Left lung (tissue), 10 donors: Measurements from ENCODE around the gene FANCM. TPM values are rescaled to one million over a fixed set of nuclear protein-coding genes. Genes with fewer than 3 reads are reported as not detected.

Experiments used
- ATAC-seq: fragments of 200-7000 bp; cut with Tn5 transposase; one replicate; pipeline ENCODE4 v1.9.1; 2020; ENCODE audit warnings: moderate library complexity
- DNase-seq, 4 donors: peaks; one replicate each; pipeline ENCODE4 v3.0.0-alpha.2; 2013 to 2020
- H3K27ac ChIP-seq, 2 donors: fragments of 200-600 bp; sonication (generic) in 1 of 2; one replicate each; pipeline versions ENCODE4 v1.5.0 to v1.8.0; 2020 to 2021
- H3K27me3 ChIP-seq, 2 donors: fragments of 200-600 bp; sonication (generic) in 1 of 2; one replicate each; pipeline versions ENCODE4 v1.5.0 to v1.8.0; 2020 to 2021
- H3K36me3 ChIP-seq, 2 donors: fragments of 200-600 bp; sonication (generic) in 1 of 2; one replicate each; pipeline versions ENCODE4 v1.5.0 to v1.8.0; 2020 to 2021
- H3K4me1 ChIP-seq, 2 donors: fragments of 200-600 bp; one replicate each; pipeline ENCODE4 v1.8.0; 2021
- H3K4me3 ChIP-seq, 2 donors: fragments of 200-600 bp; sonication (generic) in 1 of 2; one replicate each; pipeline versions ENCODE4 v1.5.0 to v1.8.0; 2020 to 2021; ENCODE audit warnings: mild to moderate bottlenecking in 1 of 2
- H3K9me3 ChIP-seq, 2 donors: fragments of 200-600 bp; sonication (generic) in 1 of 2; one replicate each; pipeline versions ENCODE4 v1.5.0 to v1.8.0; 2020 to 2021
- CTCF ChIP-seq, 2 donors: fragments of 200-600 bp; sonication (generic) in 1 of 2; IDR thresholded peaks; one replicate each; pipeline versions ENCODE4 v1.5.0 to v1.8.0; 2021; ENCODE audit warnings: antibody characterized with exemption in 2 of 2
- intact Hi-C, 2 donors: fragments of 100-400 bp; cut with DNase I; formaldehyde crosslinking; loops; one replicate each; pipeline versions ENCODE4 v1.11.2 to v1.14.2; 2022
- polyA plus RNA-seq, 6 donors: library from polyadenylated mRNA; unstranded; fragments of 120-200 nt; gene quantifications; one replicate each; pipeline ENCODE4 v1.2.1, GENCODE V29; 2013; ENCODE audit not compliant: insufficient read length in 6 of 6
- total RNA-seq, 2 donors: library from RNA; stranded (reverse); fragmentation: NEBNext Ultra II Directional; extraction: Animal tissue kit (Norgen Biotek cat#: 25700); gene quantifications; one replicate each; pipeline ENCODE4 v1.2.1, GENCODE V29; 2021
- donor health status: DM: no; HTN: yes; CAD: no.
- donor health status: DM: no; HTN: no; CAD: no.

Gene FANCM
- total and polyA plus RNA-seq, 8 donors: 6.0 to 19.1 (median 14.5) TPM

DNA sequence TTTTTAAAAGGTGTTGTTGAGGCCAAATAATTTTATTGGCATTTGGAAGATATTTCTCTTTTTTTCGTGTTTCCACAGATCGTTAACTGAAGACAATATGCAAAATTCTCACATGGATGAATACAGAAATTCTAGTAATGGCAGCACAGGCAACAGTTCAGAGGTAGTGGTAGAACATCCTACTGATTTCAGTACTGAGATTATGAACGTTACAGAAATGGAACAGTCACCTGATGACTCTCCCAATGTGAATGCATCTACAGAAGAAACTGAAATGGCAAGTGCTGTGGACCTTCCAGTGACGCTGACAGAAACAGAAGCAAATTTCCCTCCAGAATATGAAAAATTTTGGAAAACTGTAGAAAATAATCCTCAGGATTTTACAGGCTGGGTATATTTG lies 40.6 kb upstream of the FANCM start:
- Histone ChIP-seq H3K36me3 (peaks cover 0 to 51% of the 10 kb centered on the region in 2 donors), H3K27me3 (no peaks in the 10 kb centered on the region)
- DNase-seq: no peak

DNA sequence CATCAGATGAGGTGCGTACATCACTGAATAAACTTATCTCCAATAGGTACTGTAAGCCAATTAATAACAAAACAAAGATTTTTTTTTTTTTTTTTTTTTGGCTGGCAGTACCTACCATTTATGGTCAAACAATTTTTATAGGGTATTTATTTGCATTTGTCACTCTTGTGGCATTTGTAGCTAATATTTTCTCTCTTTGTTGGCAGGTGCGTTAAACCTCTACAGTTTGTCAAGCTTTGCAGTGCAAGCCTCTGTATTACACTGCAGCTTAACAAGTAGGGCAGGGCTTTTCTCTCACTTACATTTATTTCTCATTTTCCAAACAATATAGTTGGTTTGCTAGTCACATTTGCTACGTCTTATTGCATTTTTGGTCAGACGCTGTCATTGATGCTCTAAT lies 39.5 kb upstream of the FANCM start:
- intact Hi-C loops: no loop called here
- Histone ChIP-seq H3K4me1 (no peaks in the 10 kb centered on the region), H3K9me3 (no peaks in the 10 kb centered on the region), H3K27ac (no peak overlapping the region), H3K36me3 (peaks cover 0 to 62% of the 10 kb centered on the region in 2 donors), H3K4me3 (no peak overlapping the region), H3K27me3 (no peaks in the 10 kb centered on the region)
- ATAC-seq (no peak), DNase-seq (no peak)
- TF ChIP-seq CTCF (IDR thresholded peaks at IDR 0.05): no peak

More for the DNA sequence above, 40.6 kb upstream of the FANCM start:
- no peaks in the 10 kb centered on the region for H3K9me3 ChIP-seq
- TF ChIP-seq CTCF (IDR thresholded peaks at IDR 0.05): no peak
- H3K4me1 ChIP-seq: peaks cover 0 to 9% of the 10 kb centered on the region in 2 donors
- H3K4me3 ChIP-seq: no peak overlapping the region
- no peak overlapping the region for H3K27ac ChIP-seq
- intact Hi-C loops: no loop called here
- ATAC-seq: no peak

- H3K9me3 ChIP-seq: no peaks in the 10 kb centered on the region
- H3K36me3 ChIP-seq: peaks cover 0 to 74% of the 10 kb centered on the region in 2 donors
- intact Hi-C loops: no loop called here
- H3K4me3 ChIP-seq: no peak overlapping the region
- TF ChIP-seq CTCF (IDR thresholded peaks at IDR 0.05): no peak
- no peak overlapping the region for H3K27ac ChIP-seq
- H3K27me3 ChIP-seq: no peaks in the 10 kb centered on the region
- DNase-seq (no peak), ATAC-seq (no peak)
- no peaks in the 10 kb centered on the region for H3K4me1 ChIP-seq
Observed at GRCh38 chr14:45103806-45104205, 31.9 kb upstream of the FANCM start.

DNA sequence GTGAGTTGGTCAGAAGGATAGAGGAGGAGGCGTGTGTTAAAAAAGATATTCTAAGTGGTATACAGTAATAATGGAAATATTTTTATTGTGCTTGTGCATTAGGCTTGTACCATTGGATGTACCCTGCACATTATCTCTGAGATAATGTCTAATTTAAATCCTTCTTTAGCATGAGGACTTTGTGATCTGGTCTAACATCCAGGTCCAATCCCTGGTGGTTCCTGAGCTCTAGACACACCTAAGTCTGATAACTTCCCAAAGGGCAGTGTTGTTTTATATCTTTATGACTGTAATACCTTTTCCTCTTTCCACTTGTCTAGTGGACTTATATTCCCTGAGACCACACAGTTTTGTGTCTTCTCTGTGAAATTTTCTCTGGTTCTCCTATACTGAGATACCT lies 31.2 kb upstream of the FANCM start:
- H3K36me3 ChIP-seq: peaks cover 0 to 74% of the 10 kb centered on the region in 2 donors
- no peaks in the 10 kb centered on the region for H3K9me3 ChIP-seq
- no peak for DNase-seq
- H3K4me3 ChIP-seq: no peak overlapping the region
- ATAC-seq: no peak
- no peaks in the 10 kb centered on the region for H3K27me3 ChIP-seq
- TF ChIP-seq CTCF (IDR thresholded peaks at IDR 0.05): no peak
- H3K27ac ChIP-seq: no peak overlapping the region
- H3K4me1 ChIP-seq: no peaks in the 10 kb centered on the region
- intact Hi-C loops: no loop called here

GRCh38 chr14:45112896-45113781 lies 22.6 kb upstream of the FANCM start:
- Histone ChIP-seq H3K27ac (no peak overlapping the region), H3K4me1 (no peaks in the 10 kb centered on the region), H3K4me3 (no peak overlapping the region), H3K27me3 (no peaks in the 10 kb centered on the region), H3K36me3 (peaks cover 0 to 93% of the 10 kb centered on the region in 2 donors), H3K9me3 (no peaks in the 10 kb centered on the region)
- ATAC-seq (no peak), DNase-seq (no peak)
- TF ChIP-seq CTCF (IDR thresholded peaks at IDR 0.05): no peak
- intact Hi-C loops: no loop called here
